Osteoblast (primary cell): ENCODE measurements around the gene FOXF1. TPM values are rescaled to one million over a fixed set of nuclear protein-coding genes. Genes with fewer than 3 reads are reported as not detected.
A peak's percentile ranks its signal among the peaks of the same experiment; 100 is the strongest.

Source experiments
- DNase-seq: peaks from one replicate; pipeline ENCODE4 v3.0.0; 2011; ENCODE audit warnings: low spot score, mixed read lengths; ENCODE audit not compliant: insufficient read length; ENCODE audit errors: missing footprints
- H2AFZ ChIP-seq: 2 replicates; pipeline ENCODE4 v1.6.0; 2011; ENCODE audit warnings: mild to moderate bottlenecking, low read length
- H3K27ac ChIP-seq: 2 replicates; pipeline ENCODE4 v1.5.1; 2011; ENCODE audit warnings: mild to moderate bottlenecking, low read depth, low read length, moderate library complexity
- H3K27me3 ChIP-seq: 2 replicates; pipeline ENCODE4 v1.6.0; 2012; ENCODE audit warnings: mild to moderate bottlenecking, control low read depth, inconsistent platforms, low read length, moderate library complexity; ENCODE audit not compliant: insufficient read depth
- H3K36me3 ChIP-seq: 2 replicates; pipeline ENCODE4 v1.5.1; 2011; ENCODE audit warnings: mild to moderate bottlenecking, low read length, control low read depth, moderate library complexity; ENCODE audit not compliant: insufficient read depth
- H3K4me1 ChIP-seq: 2 replicates; pipeline ENCODE4 v1.5.1; 2011; ENCODE audit warnings: mild to moderate bottlenecking, low read length, control low read depth, moderate library complexity; ENCODE audit not compliant: insufficient read depth
- H3K4me2 ChIP-seq: 2 replicates; pipeline ENCODE4 v1.6.0; 2011; ENCODE audit warnings: mild to moderate bottlenecking, low read length; ENCODE audit not compliant: insufficient read depth
- H3K4me3 ChIP-seq: fragments of 200-600 bp; sonication (generic); 3 replicates; pipeline ENCODE4 v1.5.1; 2012; ENCODE audit warnings: mild to moderate bottlenecking, low read length, inconsistent platforms; ENCODE audit not compliant: insufficient read depth
- H3K79me2 ChIP-seq: 2 replicates; pipeline ENCODE4 v1.6.0; 2012; ENCODE audit warnings: mild to moderate bottlenecking, low read length, control low read depth, inconsistent platforms; ENCODE audit not compliant: insufficient read depth
- H3K9me3 ChIP-seq: 2 replicates; pipeline ENCODE4 v1.5.1; 2011; ENCODE audit warnings: low read depth, low read length, control low read depth
- H4K20me1 ChIP-seq: 2 replicates; pipeline ENCODE4 v1.6.0; 2012; ENCODE audit warnings: mild to moderate bottlenecking, low read length, control low read depth; ENCODE audit not compliant: insufficient read depth
- CTCF ChIP-seq: IDR thresholded peaks from 2 replicates; pipeline ENCODE4 v1.5.1; 2011; ENCODE audit warnings: mild to moderate bottlenecking, low read depth, low read length, moderate library complexity; ENCODE audit errors: extremely low read depth
- total RNA-seq: library from RNA; depleted of rRNA; stranded (reverse); fragments of >200 nt; gene quantifications from 2 replicates; pipeline ENCODE4 v1.2.3, GENCODE V29; 2012

Gene FOXF1
- total RNA-seq, 1 donor: not detected

- H2AFZ ChIP-seq: no peak overlapping the region
- no peak overlapping the region for H3K27ac ChIP-seq
- H3K4me1 ChIP-seq: no peaks in the 10 kb centered on the region
- no peaks in the 10 kb centered on the region for H3K36me3 ChIP-seq
- DNase-seq: peak; percentile 60
- TF ChIP-seq CTCF: no peak
- peaks cover 12% of the 10 kb centered on the region for H4K20me1 ChIP-seq
- no peaks in the 10 kb centered on the region for H3K9me3 ChIP-seq
- H3K4me3 ChIP-seq: no peak overlapping the region
- no peak overlapping the region for H3K4me2 ChIP-seq
- peaks cover 92% of the 10 kb centered on the region for H3K27me3 ChIP-seq
- H3K79me2 ChIP-seq: no peaks in the 10 kb centered on the region
Observed at GRCh38 chr16:86501989-86502855, 8.1 kb upstream of the FOXF1 start.

GRCh38 chr16:86502856-86503748 lies 7.2 kb upstream of the FOXF1 start:
- H2AFZ ChIP-seq: no peak overlapping the region
- H3K9me3 ChIP-seq: no peaks in the 10 kb centered on the region
- no peak for TF ChIP-seq CTCF
- H3K27ac ChIP-seq: no peak overlapping the region
- no peaks in the 10 kb centered on the region for H3K36me3 ChIP-seq
- peaks cover 16% of the 10 kb centered on the region for H4K20me1 ChIP-seq
- H3K27me3 ChIP-seq: peaks cover 98% of the 10 kb centered on the region
- H3K4me3 ChIP-seq: no peak overlapping the region
- H3K4me1 ChIP-seq: no peaks in the 10 kb centered on the region
- DNase-seq: peak; percentile 82
- H3K79me2 ChIP-seq: no peaks in the 10 kb centered on the region
- H3K4me2 ChIP-seq: no peak overlapping the region

- Histone ChIP-seq H3K4me2 (no peak overlapping the region), H3K4me1 (no peaks in the 10 kb centered on the region), H3K79me2 (no peaks in the 10 kb centered on the region), H3K36me3 (no peaks in the 10 kb centered on the region), H2AFZ (no peak overlapping the region), H3K4me3 (no peak overlapping the region), H3K9me3 (no peaks in the 10 kb centered on the region), H3K27ac (no peak overlapping the region), H3K27me3 (peaks cover 98% of the 10 kb centered on the region), H4K20me1 (peaks cover 16% of the 10 kb centered on the region)
- peak; percentile 80 for DNase-seq
- TF ChIP-seq CTCF: no peak
Observed at GRCh38 chr16:86503830-86504229, 6.5 kb upstream of the FOXF1 start.
